ENCODE results near the gene WDR33.

The WDR33 gene

GRCh38 chr2:127688405-127688804 is 122.6 kb downstream of the WDR33 start:
- no peak overlapping the region for H3K9ac ChIP-seq (ENCODE audit: low read length)
- H3F3A ChIP-seq (ENCODE audit: insufficient read depth, low read length) = no peaks in the 10 kb centered on the region
- DNase-seq = no peak
- peaks cover 3% of the 10 kb centered on the region; the same call in 1 of the 2 replicates for H3K9me3 ChIP-seq (replicated peaks; ENCODE audit: insufficient read depth, low read length)
- no peak overlapping the region for H3K4me3 ChIP-seq (ENCODE audit: low read length)
- no peaks in the 10 kb centered on the region for H3K4me1 ChIP-seq (ENCODE audit: low read length)
- H3K27me3 ChIP-seq (replicated peaks; ENCODE audit: insufficient read depth, low read length) = no peaks in the 10 kb centered on the region
- H3K27ac ChIP-seq (ENCODE audit: low read length) = no peak overlapping the region
- no peak for TF ChIP-seq CTCF (IDR thresholded peaks at IDR 0.05; ENCODE audit: low read length)
- H3K9me2 ChIP-seq (replicated peaks; ENCODE audit: insufficient read depth, low read length) = no peaks in the 10 kb centered on the region
- no peaks in the 10 kb centered on the region for H4K20me1 ChIP-seq (ENCODE audit: insufficient read depth, low read length)
- no peak overlapping the region for H3K4me2 ChIP-seq (ENCODE audit: low read depth, low read length)
- no peaks in the 10 kb centered on the region for H3K36me3 ChIP-seq (replicated peaks; ENCODE audit: insufficient read depth, low read length)
- no peak overlapping the region for H2AFZ ChIP-seq (ENCODE audit: low read length)
- no peaks in the 10 kb centered on the region for H3K79me2 ChIP-seq (ENCODE audit: low read length)

GRCh38 chr2:127685410-127686080 is 125.4 kb downstream of the WDR33 start:
- no peaks in the 10 kb centered on the region for H3K4me1 ChIP-seq (ENCODE audit: low read length)
- no peak overlapping the region for H3K4me2 ChIP-seq (ENCODE audit: low read depth, low read length)
- H4K20me1 ChIP-seq (ENCODE audit: insufficient read depth, low read length) = no peaks in the 10 kb centered on the region
- DNase-seq = no peak
- no peaks in the 10 kb centered on the region for H3K79me2 ChIP-seq (ENCODE audit: low read length)
- no peak overlapping the region for H2AFZ ChIP-seq (ENCODE audit: low read length)
- no peak overlapping the region for H3K4me3 ChIP-seq (ENCODE audit: low read length)
- H3K9me2 ChIP-seq (replicated peaks; ENCODE audit: insufficient read depth, low read length) = no peaks in the 10 kb centered on the region
- TF ChIP-seq EZH2 (optimal IDR thresholded peaks at IDR 0.05; ENCODE audit: low read depth, low read length) (no peak), EZH2phosphoT487 (IDR thresholded peaks at IDR 0.05; ENCODE audit: low read length) (no peak), CTCF (IDR thresholded peaks at IDR 0.05; ENCODE audit: low read length) (no peak)
- H3K27ac ChIP-seq (ENCODE audit: low read length) = no peak overlapping the region
- H3F3A ChIP-seq (ENCODE audit: insufficient read depth, low read length) = no peaks in the 10 kb centered on the region
- no peak overlapping the region for H3K9ac ChIP-seq (ENCODE audit: low read length)
- no peaks in the 10 kb centered on the region for H3K36me3 ChIP-seq (replicated peaks; ENCODE audit: insufficient read depth, low read length)
- peaks cover 3% of the 10 kb centered on the region; the same call in 1 of the 2 replicates for H3K9me3 ChIP-seq (replicated peaks; ENCODE audit: insufficient read depth, low read length)
- H3K27me3 ChIP-seq (replicated peaks; ENCODE audit: insufficient read depth, low read length) = no peaks in the 10 kb centered on the region

- no peaks in the 10 kb centered on the region for H3F3A ChIP-seq (ENCODE audit: insufficient read depth, low read length)
- H2AFZ ChIP-seq (ENCODE audit: low read length) = no peak overlapping the region
- no peaks in the 10 kb centered on the region for H3K36me3 ChIP-seq (replicated peaks; ENCODE audit: insufficient read depth, low read length)
- H3K9ac ChIP-seq (ENCODE audit: low read length) = no peak overlapping the region
- H3K4me2 ChIP-seq (ENCODE audit: low read depth, low read length) = no peak overlapping the region
- no peak for DNase-seq
- H3K4me3 ChIP-seq (ENCODE audit: low read length) = no peak overlapping the region
- H3K27ac ChIP-seq (ENCODE audit: low read length) = no peak overlapping the region
- TF ChIP-seq EZH2 (optimal IDR thresholded peaks at IDR 0.05; ENCODE audit: low read depth, low read length) (no peak), EZH2phosphoT487 (IDR thresholded peaks at IDR 0.05; ENCODE audit: low read length) (no peak), CTCF (IDR thresholded peaks at IDR 0.05; ENCODE audit: low read length) (no peak)
- no peaks in the 10 kb centered on the region for H3K4me1 ChIP-seq (ENCODE audit: low read length)
- no peaks in the 10 kb centered on the region for H3K27me3 ChIP-seq (replicated peaks; ENCODE audit: insufficient read depth, low read length)
- H4K20me1 ChIP-seq (ENCODE audit: insufficient read depth, low read length) = no peaks in the 10 kb centered on the region
- H3K79me2 ChIP-seq (ENCODE audit: low read length) = no peaks in the 10 kb centered on the region
- peaks cover 3% of the 10 kb centered on the region; the same call in 1 of the 2 replicates for H3K9me3 ChIP-seq (replicated peaks; ENCODE audit: insufficient read depth, low read length)
- H3K9me2 ChIP-seq (replicated peaks; ENCODE audit: insufficient read depth, low read length) = no peaks in the 10 kb centered on the region
These were observed 127.2 kb downstream of the WDR33 start for GRCh38 chr2:127683757-127684156.
